Measurements from ENCODE around the gene ERC2. TPM values are rescaled to one million over a fixed set of nuclear protein-coding genes. Genes with fewer than 3 reads are reported as not detected.

ERC2 gene
- total and polyA plus RNA-seq, 2 of the 13 experiments (the other 11 are each of a cell fraction or from before 2014, with no cell fraction given), result 0.16 to 0.22 TPM

DNA sequence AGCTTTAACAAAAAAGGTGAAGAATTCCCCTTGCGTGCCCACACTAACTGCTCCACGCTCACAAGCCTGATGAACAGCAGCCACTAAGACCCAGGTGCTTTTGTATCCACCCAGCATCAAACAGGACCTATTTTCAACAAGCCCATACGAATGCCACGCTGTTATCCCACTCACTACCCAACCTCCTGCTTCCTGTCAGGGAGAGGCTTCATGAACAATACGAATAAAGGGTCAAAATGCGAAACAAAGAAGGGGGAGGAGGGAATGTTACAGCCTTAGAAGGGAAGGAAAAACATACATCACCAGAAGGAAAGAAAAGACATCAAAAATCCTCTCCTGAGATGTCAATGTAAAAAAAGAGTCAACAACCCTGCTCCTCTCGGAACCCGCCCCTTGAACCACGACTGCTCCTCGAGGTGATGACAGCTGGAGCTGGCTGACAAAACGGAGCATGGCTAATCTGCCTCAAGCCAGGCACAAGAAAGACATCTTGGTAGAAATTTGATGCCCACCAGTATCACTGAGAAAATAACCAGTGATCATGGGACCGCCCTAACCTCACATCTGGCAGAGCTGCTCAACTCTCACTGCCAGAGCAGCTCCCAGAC is 9.7 kb downstream of the ERC2 start:
- FAIRE-seq (no peak), ATAC-seq (no peak), DNase-seq (ENCODE audit: low spot score) (no peak)
- H4K20me1 ChIP-seq (ENCODE audit: insufficient read depth, low read length), result no peaks in the 10 kb centered on the region
- no peak overlapping the region for H2AFZ ChIP-seq (ENCODE audit: low read length)
- H3K36me3 ChIP-seq (replicated peaks in 1 of 2; ENCODE audit: control insufficient read depth in 1 of 2, insufficient read depth in 2 of 2, low read length in 2 of 2), result no peaks in the 10 kb centered on the region
- intact Hi-C loops (cut with micrococcal nuclease; ENCODE audit: unreplicated experiment), result no loop called here
- no peaks in the 10 kb centered on the region for H3K4me1 ChIP-seq (ENCODE audit: insufficient read depth, low read length)
- H3K27ac ChIP-seq (ENCODE audit: extremely low read length, insufficient read depth, low read length), result no peak overlapping the region
- in situ Hi-C loops (cut with HindIII; ENCODE audit: extremely low pct_ligation_motif_present, low pct_unique_long_range_greater_than_20kb), result no loop called here
- no TSS peak for BruUV-seq (replicated peaks)
- no peaks in the 10 kb centered on the region for H3K79me2 ChIP-seq (ENCODE audit: insufficient read depth, low read length)
- POLR2A ChIA-PET, result no interaction called here
- H3K9ac ChIP-seq (ENCODE audit: insufficient read depth, low read depth, low read length), result no peak overlapping the region
- H3K4me3 ChIP-seq (replicated peaks in 1 of 3; ENCODE audit: insufficient read depth in 1 of 3, low read depth in 2 of 3, low read length in 3 of 3), result no peak overlapping the region
- WGBS (ENCODE audit: low lambda C conversion rate), result 1% methylated on average over 11 of the region's 12 CpGs
- H3K9me3 ChIP-seq (ENCODE audit: low read length), result no peaks in the 10 kb centered on the region
- no peak overlapping the region for H3K4me2 ChIP-seq (ENCODE audit: low read depth, low read length)
- peaks cover 0 to 16% of the 10 kb centered on the region in 2 experiments; a peak in 3 of 5 replicates for H3K27me3 ChIP-seq (ENCODE audit: control insufficient read depth in 1 of 2, insufficient read depth in 2 of 2, low read length in 2 of 2)
- CTCF ChIA-PET (ENCODE audit: low intra/inter-chr PET ratio, low total read pairs), result no interaction called here
- TF ChIP-seq, protein P1, sequence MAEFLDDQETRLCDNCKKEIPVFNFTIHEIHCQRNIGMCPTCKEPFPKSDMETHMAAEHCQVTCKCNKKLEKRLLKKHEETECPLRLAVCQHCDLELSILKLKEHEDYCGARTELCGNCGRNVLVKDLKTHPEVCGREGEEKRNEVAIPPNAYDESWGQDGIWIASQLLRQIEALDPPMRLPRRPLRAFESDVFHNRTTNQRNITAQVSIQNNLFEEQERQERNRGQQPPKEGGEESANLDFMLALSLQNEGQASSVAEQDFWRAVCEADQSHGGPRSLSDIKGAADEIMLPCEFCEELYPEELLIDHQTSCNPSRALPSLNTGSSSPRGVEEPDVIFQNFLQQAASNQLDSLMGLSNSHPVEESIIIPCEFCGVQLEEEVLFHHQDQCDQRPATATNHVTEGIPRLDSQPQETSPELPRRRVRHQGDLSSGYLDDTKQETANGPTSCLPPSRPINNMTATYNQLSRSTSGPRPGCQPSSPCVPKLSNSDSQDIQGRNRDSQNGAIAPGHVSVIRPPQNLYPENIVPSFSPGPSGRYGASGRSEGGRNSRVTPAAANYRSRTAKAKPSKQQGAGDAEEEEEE (CRISPR knock-in tag; IDR thresholded peaks at IDR 0.05; ENCODE audit: borderline replicate concordance), result no peak
- TF ChIP-seq SUZ12 (IDR thresholded peaks at IDR 0.05; ENCODE audit: low read depth, low read length) (no peak), SMC3 (IDR thresholded peaks at IDR 0.05; ENCODE audit: low read length) (no peak), GLI4 (CRISPR knock-in tag; IDR thresholded peaks at IDR 0.05; ENCODE audit: borderline replicate concordance) (no peak), KMT2B (CRISPR knock-in tag; IDR thresholded peaks at IDR 0.05) (no peak), FLYWCH1 (CRISPR knock-in tag; IDR thresholded peaks at IDR 0.05) (no peak), ZNF567 (CRISPR knock-in tag; IDR thresholded peaks at IDR 0.05; ENCODE audit: borderline replicate concordance) (no peak), SALL2 (CRISPR knock-in tag; IDR thresholded peaks at IDR 0.05) (no peak)
- TF ChIP-seq, protein P2, sequence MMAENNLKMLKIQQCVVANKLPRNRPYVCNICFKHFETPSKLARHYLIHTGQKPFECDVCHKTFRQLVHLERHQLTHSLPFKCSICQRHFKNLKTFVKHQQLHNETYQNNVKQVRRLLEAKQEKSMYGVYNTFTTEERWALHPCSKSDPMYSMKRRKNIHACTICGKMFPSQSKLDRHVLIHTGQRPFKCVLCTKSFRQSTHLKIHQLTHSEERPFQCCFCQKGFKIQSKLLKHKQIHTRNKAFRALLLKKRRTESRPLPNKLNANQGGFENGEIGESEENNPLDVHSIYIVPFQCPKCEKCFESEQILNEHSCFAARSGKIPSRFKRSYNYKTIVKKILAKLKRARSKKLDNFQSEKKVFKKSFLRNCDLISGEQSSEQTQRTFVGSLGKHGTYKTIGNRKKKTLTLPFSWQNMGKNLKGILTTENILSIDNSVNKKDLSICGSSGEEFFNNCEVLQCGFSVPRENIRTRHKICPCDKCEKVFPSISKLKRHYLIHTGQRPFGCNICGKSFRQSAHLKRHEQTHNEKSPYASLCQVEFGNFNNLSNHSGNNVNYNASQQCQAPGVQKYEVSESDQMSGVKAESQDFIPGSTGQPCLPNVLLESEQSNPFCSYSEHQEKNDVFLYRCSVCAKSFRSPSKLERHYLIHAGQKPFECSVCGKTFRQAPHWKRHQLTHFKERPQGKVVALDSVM (CRISPR knock-in tag; IDR thresholded peaks at IDR 0.05), result no peak
- TF ChIP-seq, protein P3, sequence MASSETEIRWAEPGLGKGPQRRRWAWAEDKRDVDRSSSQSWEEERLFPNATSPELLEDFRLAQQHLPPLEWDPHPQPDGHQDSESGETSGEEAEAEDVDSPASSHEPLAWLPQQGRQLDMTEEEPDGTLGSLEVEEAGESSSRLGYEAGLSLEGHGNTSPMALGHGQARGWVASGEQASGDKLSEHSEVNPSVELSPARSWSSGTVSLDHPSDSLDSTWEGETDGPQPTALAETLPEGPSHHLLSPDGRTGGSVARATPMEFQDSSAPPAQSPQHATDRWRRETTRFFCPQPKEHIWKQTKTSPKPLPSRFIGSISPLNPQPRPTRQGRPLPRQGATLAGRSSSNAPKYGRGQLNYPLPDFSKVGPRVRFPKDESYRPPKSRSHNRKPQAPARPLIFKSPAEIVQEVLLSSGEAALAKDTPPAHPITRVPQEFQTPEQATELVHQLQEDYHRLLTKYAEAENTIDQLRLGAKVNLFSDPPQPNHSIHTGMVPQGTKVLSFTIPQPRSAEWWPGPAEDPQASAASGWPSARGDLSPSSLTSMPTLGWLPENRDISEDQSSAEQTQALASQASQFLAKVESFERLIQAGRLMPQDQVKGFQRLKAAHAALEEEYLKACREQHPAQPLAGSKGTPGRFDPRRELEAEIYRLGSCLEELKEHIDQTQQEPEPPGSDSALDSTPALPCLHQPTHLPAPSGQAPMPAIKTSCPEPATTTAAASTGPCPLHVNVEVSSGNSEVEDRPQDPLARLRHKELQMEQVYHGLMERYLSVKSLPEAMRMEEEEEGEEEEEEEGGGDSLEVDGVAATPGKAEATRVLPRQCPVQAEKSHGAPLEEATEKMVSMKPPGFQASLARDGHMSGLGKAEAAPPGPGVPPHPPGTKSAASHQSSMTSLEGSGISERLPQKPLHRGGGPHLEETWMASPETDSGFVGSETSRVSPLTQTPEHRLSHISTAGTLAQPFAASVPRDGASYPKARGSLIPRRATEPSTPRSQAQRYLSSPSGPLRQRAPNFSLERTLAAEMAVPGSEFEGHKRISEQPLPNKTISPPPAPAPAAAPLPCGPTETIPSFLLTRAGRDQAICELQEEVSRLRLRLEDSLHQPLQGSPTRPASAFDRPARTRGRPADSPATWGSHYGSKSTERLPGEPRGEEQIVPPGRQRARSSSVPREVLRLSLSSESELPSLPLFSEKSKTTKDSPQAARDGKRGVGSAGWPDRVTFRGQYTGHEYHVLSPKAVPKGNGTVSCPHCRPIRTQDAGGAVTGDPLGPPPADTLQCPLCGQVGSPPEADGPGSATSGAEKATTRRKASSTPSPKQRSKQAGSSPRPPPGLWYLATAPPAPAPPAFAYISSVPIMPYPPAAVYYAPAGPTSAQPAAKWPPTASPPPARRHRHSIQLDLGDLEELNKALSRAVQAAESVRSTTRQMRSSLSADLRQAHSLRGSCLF (CRISPR knock-in tag; IDR thresholded peaks at IDR 0.05; ENCODE audit: borderline replicate concordance), result no peak
- TF ChIP-seq, protein P4, sequence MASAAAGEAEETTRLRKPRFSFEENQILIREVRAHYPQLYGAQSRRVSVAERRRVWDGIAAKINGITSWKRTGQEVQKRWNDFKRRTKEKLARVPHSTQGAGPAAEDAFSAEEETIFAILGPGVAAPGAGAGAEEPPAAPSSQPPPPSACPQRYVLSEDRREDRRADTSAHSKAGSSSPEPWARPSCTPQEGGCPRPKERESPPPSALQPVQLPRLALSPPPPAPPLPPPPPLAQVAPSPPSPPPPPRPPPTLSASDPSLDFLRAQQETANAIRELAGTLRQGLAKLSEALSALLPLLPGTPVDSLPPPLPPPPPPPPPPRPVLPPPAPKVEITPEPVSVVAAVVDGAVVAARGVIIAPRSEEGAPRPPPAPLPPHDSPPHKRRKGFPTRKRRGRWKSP (CRISPR knock-in tag; IDR thresholded peaks at IDR 0.05), result no peak
- TF ChIP-seq, protein P5, sequence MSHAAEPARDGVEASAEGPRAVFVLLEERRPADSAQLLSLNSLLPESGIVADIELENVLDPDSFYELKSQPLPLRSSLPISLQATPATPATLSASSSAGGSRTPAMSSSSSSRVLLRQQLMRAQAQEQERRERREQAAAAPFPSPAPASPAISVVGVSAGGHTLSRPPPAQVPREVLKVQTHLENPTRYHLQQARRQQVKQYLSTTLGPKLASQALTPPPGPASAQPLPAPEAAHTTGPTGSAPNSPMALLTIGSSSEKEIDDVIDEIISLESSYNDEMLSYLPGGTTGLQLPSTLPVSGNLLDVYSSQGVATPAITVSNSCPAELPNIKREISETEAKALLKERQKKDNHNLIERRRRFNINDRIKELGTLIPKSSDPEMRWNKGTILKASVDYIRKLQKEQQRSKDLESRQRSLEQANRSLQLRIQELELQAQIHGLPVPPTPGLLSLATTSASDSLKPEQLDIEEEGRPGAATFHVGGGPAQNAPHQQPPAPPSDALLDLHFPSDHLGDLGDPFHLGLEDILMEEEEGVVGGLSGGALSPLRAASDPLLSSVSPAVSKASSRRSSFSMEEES (CRISPR knock-in tag; IDR thresholded peaks at IDR 0.05), result no peak
